ENCODE results near the gene MAN1B1.

Gene MAN1B1

GRCh38 chr9:137054932-137055384 is 31.8 kb upstream of the MAN1B1 start:
- TF ChIP-seq CTCF (IDR thresholded peaks at IDR 0.05) = no peak

GRCh38 chr9:137055385-137056364 is 31.1 kb upstream of the MAN1B1 start:
- TF ChIP-seq CTCF (IDR thresholded peaks at IDR 0.05) = no peak

GRCh38 chr9:137056739-137057415 is 29.9 kb upstream of the MAN1B1 start:
- TF ChIP-seq CTCF (IDR thresholded peaks at IDR 0.05) = no peak

GRCh38 chr9:137057545-137057944 is 29.2 kb upstream of the MAN1B1 start:
- no peak for TF ChIP-seq CTCF (IDR thresholded peaks at IDR 0.05)

GRCh38 chr9:137058521-137059234 is 28.1 kb upstream of the MAN1B1 start:
- no peak for TF ChIP-seq CTCF (IDR thresholded peaks at IDR 0.05)

- TF ChIP-seq CTCF (IDR thresholded peaks at IDR 0.05) = no peak
Observed at GRCh38 chr9:137062384-137062783, 24.4 kb upstream of the MAN1B1 start.

GRCh38 chr9:137063311-137064026 is 23.3 kb upstream of the MAN1B1 start:
- TF ChIP-seq CTCF (IDR thresholded peaks at IDR 0.05) = no peak

All from LNCAP (cell line).